ENCODE results near the gene PCDHB8.
"Not testable (repeated sequence)": the region's sequence is repeated elsewhere in the genome, so short reads cannot be mapped to it uniquely, and the experiment has no call there.

Gene PCDHB8

GRCh38 chr5:141223112-141223783 lies 45.7 kb downstream of the PCDHB8 start, which contains the start of gene PCDHB14:
TSS of gene PCDHB14 (plus strand) at chr5:141223343. CDS start at chr5:141223506, 163 bp downstream.
- peak; percentile 22 for DNase-seq (ENCODE audit: low read depth)
- TF ChIP-seq, protein P1, sequence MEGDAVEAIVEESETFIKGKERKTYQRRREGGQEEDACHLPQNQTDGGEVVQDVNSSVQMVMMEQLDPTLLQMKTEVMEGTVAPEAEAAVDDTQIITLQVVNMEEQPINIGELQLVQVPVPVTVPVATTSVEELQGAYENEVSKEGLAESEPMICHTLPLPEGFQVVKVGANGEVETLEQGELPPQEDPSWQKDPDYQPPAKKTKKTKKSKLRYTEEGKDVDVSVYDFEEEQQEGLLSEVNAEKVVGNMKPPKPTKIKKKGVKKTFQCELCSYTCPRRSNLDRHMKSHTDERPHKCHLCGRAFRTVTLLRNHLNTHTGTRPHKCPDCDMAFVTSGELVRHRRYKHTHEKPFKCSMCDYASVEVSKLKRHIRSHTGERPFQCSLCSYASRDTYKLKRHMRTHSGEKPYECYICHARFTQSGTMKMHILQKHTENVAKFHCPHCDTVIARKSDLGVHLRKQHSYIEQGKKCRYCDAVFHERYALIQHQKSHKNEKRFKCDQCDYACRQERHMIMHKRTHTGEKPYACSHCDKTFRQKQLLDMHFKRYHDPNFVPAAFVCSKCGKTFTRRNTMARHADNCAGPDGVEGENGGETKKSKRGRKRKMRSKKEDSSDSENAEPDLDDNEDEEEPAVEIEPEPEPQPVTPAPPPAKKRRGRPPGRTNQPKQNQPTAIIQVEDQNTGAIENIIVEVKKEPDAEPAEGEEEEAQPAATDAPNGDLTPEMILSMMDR (conservative IDR thresholded peaks at IDR 0.05; ENCODE audit: control insufficient read depth, insufficient read depth, low read depth, low read length) = no peak
- H3K4me3 ChIP-seq (ENCODE audit: control insufficient read depth, low read depth, low read length) = no peak within 1 kb of the TSS

GRCh38 chr5:141224844-141225243 lies 47.3 kb downstream of the PCDHB8 start:
- DNase-seq (ENCODE audit: low read depth); H3K4me3 ChIP-seq (ENCODE audit: control insufficient read depth, low read depth, low read length): not testable (repeated sequence)

DNA sequence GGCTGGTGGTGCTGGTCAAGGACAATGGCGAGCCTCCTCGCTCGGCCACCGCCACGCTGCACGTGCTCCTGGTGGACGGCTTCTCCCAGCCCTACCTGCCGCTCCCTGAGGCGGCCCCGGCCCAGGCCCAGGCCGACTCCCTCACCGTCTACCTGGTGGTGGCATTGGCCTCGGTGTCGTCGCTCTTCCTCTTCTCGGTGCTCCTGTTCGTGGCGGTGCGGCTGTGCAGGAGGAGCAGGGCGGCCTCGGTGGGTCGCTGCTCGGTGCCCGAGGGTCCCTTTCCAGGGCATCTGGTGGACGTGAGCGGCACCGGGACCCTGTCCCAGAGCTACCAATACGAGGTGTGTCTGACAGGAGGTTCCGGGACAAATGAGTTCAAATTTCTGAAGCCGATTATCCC lies 47.8 kb downstream of the PCDHB8 start:
- not testable (repeated sequence) for DNase-seq (ENCODE audit: low read depth); H3K4me3 ChIP-seq (ENCODE audit: control insufficient read depth, low read depth, low read length)
